ENCODE results near the gene YIPF3. TPM values are rescaled to one million over a fixed set of nuclear protein-coding genes. Genes with fewer than 3 reads are reported as not detected.

YIPF3 gene
- total RNA-seq, 1 experiment from 2014 or later = 81.8 TPM

- CTCF ChIA-PET = no interaction called here
- no TSS peak for BruUV-seq (replicated peaks)
- Histone ChIP-seq H3K27ac (ENCODE audit: low read length) (no peak overlapping the region), H3K27me3 (ENCODE audit: control insufficient read depth, insufficient read depth, low read length) (no peaks in the 10 kb centered on the region), H3K4me1 (ENCODE audit: control insufficient read depth, insufficient read depth, low read length) (no peaks in the 10 kb centered on the region), H3K36me3 (ENCODE audit: control insufficient read depth, insufficient read depth, low read length) (no peaks in the 10 kb centered on the region), H3K9me3 (ENCODE audit: control insufficient read depth, insufficient read depth, low read depth, low read length) (no peaks in the 10 kb centered on the region), H3K4me3 (ENCODE audit: low read depth in 2 of 2, low read length in 2 of 2) (no peak overlapping the region)
- intact Hi-C loops (cut with micrococcal nuclease; ENCODE audit: unreplicated experiment) = no loop called here
- in situ Hi-C loops (cut with HindIII; ENCODE audit: low pct_unique_long_range_greater_than_20kb, low sequenced_read_pairs) = no loop called here
- TF ChIP-seq TCF7L2 (IDR thresholded peaks at IDR 0.05; ENCODE audit: low read depth, low read length) (no peak), SIN3A (IDR thresholded peaks at IDR 0.05; ENCODE audit: borderline replicate concordance, insufficient read depth, low read depth, low read length) (no peak), CTCF (IDR thresholded peaks at IDR 0.05) (no peak), POLR2AphosphoS5 (IDR thresholded peaks at IDR 0.05; ENCODE audit: low read depth, low read length) (no peak)
- TF ChIP-seq, protein P1, sequence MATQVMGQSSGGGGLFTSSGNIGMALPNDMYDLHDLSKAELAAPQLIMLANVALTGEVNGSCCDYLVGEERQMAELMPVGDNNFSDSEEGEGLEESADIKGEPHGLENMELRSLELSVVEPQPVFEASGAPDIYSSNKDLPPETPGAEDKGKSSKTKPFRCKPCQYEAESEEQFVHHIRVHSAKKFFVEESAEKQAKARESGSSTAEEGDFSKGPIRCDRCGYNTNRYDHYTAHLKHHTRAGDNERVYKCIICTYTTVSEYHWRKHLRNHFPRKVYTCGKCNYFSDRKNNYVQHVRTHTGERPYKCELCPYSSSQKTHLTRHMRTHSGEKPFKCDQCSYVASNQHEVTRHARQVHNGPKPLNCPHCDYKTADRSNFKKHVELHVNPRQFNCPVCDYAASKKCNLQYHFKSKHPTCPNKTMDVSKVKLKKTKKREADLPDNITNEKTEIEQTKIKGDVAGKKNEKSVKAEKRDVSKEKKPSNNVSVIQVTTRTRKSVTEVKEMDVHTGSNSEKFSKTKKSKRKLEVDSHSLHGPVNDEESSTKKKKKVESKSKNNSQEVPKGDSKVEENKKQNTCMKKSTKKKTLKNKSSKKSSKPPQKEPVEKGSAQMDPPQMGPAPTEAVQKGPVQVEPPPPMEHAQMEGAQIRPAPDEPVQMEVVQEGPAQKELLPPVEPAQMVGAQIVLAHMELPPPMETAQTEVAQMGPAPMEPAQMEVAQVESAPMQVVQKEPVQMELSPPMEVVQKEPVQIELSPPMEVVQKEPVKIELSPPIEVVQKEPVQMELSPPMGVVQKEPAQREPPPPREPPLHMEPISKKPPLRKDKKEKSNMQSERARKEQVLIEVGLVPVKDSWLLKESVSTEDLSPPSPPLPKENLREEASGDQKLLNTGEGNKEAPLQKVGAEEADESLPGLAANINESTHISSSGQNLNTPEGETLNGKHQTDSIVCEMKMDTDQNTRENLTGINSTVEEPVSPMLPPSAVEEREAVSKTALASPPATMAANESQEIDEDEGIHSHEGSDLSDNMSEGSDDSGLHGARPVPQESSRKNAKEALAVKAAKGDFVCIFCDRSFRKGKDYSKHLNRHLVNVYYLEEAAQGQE (IDR thresholded peaks at IDR 0.05; ENCODE audit: insufficient read depth in 1 of 2, low read depth in 2 of 2, low read length in 1 of 2) = no peak
- ATAC-seq (no peak), DNase-seq (ENCODE audit: low read depth, low spot score) (no peak)
- POLR2A ChIA-PET = interaction anchor here (0.7 kb wide), 1 partner anchor 510 kb away, joined by 16 read pairs; no protein-coding TSS in a partner anchor
These were observed 45.3 kb downstream of the YIPF3 start for GRCh38 chr6:43471399-43471798.

GRCh38 chr6:43469947-43470346 lies 46.8 kb downstream of the YIPF3 start:
- ChIA-PET CTCF (interaction anchor here (0.6 kb wide), 1 partner anchor 35 kb away, joined by 5 read pairs; no protein-coding TSS in a partner anchor), POLR2A (no interaction called here)
- in situ Hi-C loops (cut with HindIII; ENCODE audit: low pct_unique_long_range_greater_than_20kb, low sequenced_read_pairs) (no loop called here), intact Hi-C loops (cut with micrococcal nuclease; ENCODE audit: unreplicated experiment) (no loop called here)
- Histone ChIP-seq H3K4me3 (ENCODE audit: low read depth in 2 of 2, low read length in 2 of 2) (no peak overlapping the region), H3K4me1 (ENCODE audit: control insufficient read depth, insufficient read depth, low read length) (no peaks in the 10 kb centered on the region), H3K9me3 (ENCODE audit: control insufficient read depth, insufficient read depth, low read depth, low read length) (no peaks in the 10 kb centered on the region), H3K27ac (ENCODE audit: low read length) (no peak overlapping the region), H3K27me3 (ENCODE audit: control insufficient read depth, insufficient read depth, low read length) (no peaks in the 10 kb centered on the region), H3K36me3 (ENCODE audit: control insufficient read depth, insufficient read depth, low read length) (no peaks in the 10 kb centered on the region)
- DNase-seq (ENCODE audit: low read depth, low spot score) (no peak), ATAC-seq (no peak)
- BruUV-seq (replicated peaks) = no TSS peak
- TF ChIP-seq SIN3A (IDR thresholded peaks at IDR 0.05; ENCODE audit: borderline replicate concordance, insufficient read depth, low read depth, low read length) = no peak
- no peak for TF ChIP-seq TCF7L2 (IDR thresholded peaks at IDR 0.05; ENCODE audit: low read depth, low read length)

DNA sequence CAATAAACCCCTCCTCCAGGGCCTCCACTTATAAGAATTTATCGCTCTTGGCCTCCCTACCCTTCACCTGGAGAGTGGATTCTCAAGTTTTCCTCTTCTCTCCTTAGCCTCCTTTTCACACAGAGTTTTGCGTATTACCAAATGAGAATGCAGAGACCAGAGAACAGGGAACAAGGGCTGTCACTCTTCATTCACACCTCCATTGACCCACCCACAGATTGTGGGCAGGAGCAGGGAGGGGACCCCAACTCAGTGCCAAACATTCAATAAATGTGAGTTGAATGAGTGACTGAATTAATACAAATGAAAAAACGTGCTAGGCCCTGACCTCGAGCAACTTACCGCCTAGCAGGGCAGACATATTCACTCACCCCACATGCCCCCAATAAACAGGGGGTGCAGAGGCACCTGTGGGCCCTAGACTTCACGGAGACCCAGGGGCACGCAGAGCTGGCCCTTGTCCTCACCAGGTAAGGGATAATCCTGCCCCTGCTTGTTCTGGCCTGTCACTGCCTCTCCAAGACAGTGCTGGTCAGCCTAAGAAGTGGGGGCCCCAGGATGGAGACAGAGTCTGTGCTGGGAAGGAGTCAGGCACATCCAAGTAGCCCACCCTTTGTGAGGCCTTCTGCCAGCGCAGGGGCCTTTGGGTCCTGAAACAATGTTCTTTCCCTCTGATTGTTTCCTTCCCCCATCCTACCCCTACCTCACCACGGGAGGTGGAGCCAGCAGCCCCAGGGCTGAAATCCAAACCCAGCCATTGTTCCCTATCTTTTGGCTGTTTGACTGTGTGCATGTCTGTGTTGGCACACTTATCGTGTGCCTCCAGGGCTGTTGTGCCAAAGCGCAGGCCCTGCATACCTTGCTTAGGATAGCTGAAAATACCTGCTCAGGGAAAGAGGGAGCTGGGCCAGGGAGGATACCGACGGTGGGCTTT lies 47.7 kb downstream of the YIPF3 start:
- H3K4me1 ChIP-seq (ENCODE audit: control insufficient read depth, insufficient read depth, low read length) = no peaks in the 10 kb centered on the region
- CTCF ChIA-PET = no interaction called here
- H3K27ac ChIP-seq (ENCODE audit: low read length) = no peak overlapping the region
- intact Hi-C loops (cut with micrococcal nuclease; ENCODE audit: unreplicated experiment) (no loop called here), in situ Hi-C loops (cut with HindIII; ENCODE audit: low pct_unique_long_range_greater_than_20kb, low sequenced_read_pairs) (no loop called here)
- ATAC-seq = no peak
- no TSS peak for BruUV-seq (replicated peaks)
- H3K4me3 ChIP-seq (ENCODE audit: low read depth in 2 of 2, low read length in 2 of 2) = no peak overlapping the region
- no peaks in the 10 kb centered on the region for H3K9me3 ChIP-seq (ENCODE audit: control insufficient read depth, insufficient read depth, low read depth, low read length)
- TF ChIP-seq, protein P1 (IDR thresholded peaks at IDR 0.05; ENCODE audit: insufficient read depth in 1 of 2, low read depth in 2 of 2, low read length in 1 of 2) = no peak
- no peak for TF ChIP-seq SIN3A (IDR thresholded peaks at IDR 0.05; ENCODE audit: borderline replicate concordance, insufficient read depth, low read depth, low read length)
- no peak for TF ChIP-seq TCF7L2 (IDR thresholded peaks at IDR 0.05; ENCODE audit: low read depth, low read length)
- TF ChIP-seq CTCF (IDR thresholded peaks at IDR 0.05) = no peak
- no peak for TF ChIP-seq POLR2AphosphoS5 (IDR thresholded peaks at IDR 0.05; ENCODE audit: low read depth, low read length)
- POLR2A ChIA-PET = no interaction called here
- H3K27me3 ChIP-seq (ENCODE audit: control insufficient read depth, insufficient read depth, low read length) = no peaks in the 10 kb centered on the region
- no peaks in the 10 kb centered on the region for H3K36me3 ChIP-seq (ENCODE audit: control insufficient read depth, insufficient read depth, low read length)
- DNase-seq (ENCODE audit: low read depth, low spot score) = no peak
